H1 (cell line): ENCODE results near the gene ABL1. TPM values are rescaled to one million over a fixed set of nuclear protein-coding genes. Genes with fewer than 3 reads are reported as not detected.

Experiments
- SP4 ChIP-seq: IDR thresholded peaks from 2 replicates; pipeline ENCODE4 v1.6.1; 2012; ENCODE audit warnings: low read length, inconsistent platforms
- polyA plus RNA-seq, 7 experiments: library from polyadenylated mRNA; depleted of rRNA in 3 of 7; stranded (reverse) in 5 of 7; unstranded in 2 of 7; fragments of >200 nt in 5 of 7; fragments of 200-250 nt in 2 of 7; gene quantifications; 1 replicate in 5 of 7; 2 replicates in 1 of 7; 4 replicates in 1 of 7; pipeline versions ENCODE4 v1.2.1 to v1.2.3, GENCODE V29; 2011 to 2013; ENCODE audit warnings: missing spikeins in 2 of 7, mixed read lengths in 2 of 7
- total RNA-seq: library from RNA; stranded (reverse); fragmentation: NEBNext Ultra II Directional; extraction: Animal tissue kit (Norgen Biotek cat#: 25700); gene quantifications from 2 replicates; pipeline ENCODE4 v1.2.1, GENCODE V29; 2021

Gene ABL1
- total and polyA plus RNA-seq, 2 of the 8 experiments (the other 6 are each of a cell fraction or from before 2014, with no cell fraction given), result 35.3 to 104 TPM

- no peak for TF ChIP-seq SP4
These were observed 55.1 kb downstream of the ABL1 start (continued) for GRCh38 chr9:130890124-130890523.
